Panc1 (cell line): Measurements from ENCODE around the gene ACIN1. TPM values are rescaled to one million over a fixed set of nuclear protein-coding genes. Genes with fewer than 3 reads are reported as not detected.

Source experiments
- ATAC-seq: fragments of 200-7000 bp; cut with Tn5 transposase; 2 replicates; pipeline ENCODE4 v1.9.1; 2020; ENCODE audit warnings: mild to moderate bottlenecking, moderate library complexity
- BruUV-seq: library from RNA; stranded (reverse); fragments of 400-500 nt; replicated peaks from 2 replicates; lab custom pipeline; 2021; lab: Mats Ljungman, UMichigan
- CTCF ChIA-PET: fragments of 300-600 bp; sonication (Branson Sonifier 250); formaldehyde crosslinking; loops from one replicate; lab custom pipeline; 2022; ENCODE audit warnings: antibody characterized with exemption; lab: Charles Lee
- POLR2A ChIA-PET: fragments of 300-600 bp; sonication (Branson Sonifier 250); formaldehyde crosslinking; loops from one replicate; lab custom pipeline; 2022; ENCODE audit warnings: antibody characterized with exemption; lab: Charles Lee
- DNase-seq: peaks from one replicate; pipeline ENCODE4 v3.0.0-alpha.2; 2010; ENCODE audit warnings: low read depth, low spot score
- H3K27ac ChIP-seq: 2 replicates; pipeline ENCODE4 v1.5.1; 2011; ENCODE audit warnings: mild to moderate bottlenecking, low read length, inconsistent platforms
- H3K27me3 ChIP-seq: fragments of 200-500 bp; sonication (Bioruptor generic); 2 replicates; pipeline ENCODE4 v1.6.0; 2014; ENCODE audit warnings: low read length, inconsistent platforms; ENCODE audit not compliant: control insufficient read depth, insufficient read depth
- H3K36me3 ChIP-seq: fragments of 200-500 bp; sonication (Bioruptor generic); 2 replicates; pipeline ENCODE4 v1.5.1; 2014; ENCODE audit warnings: inconsistent platforms, mild to moderate bottlenecking, low read length, moderate library complexity; ENCODE audit not compliant: control insufficient read depth, insufficient read depth
- H3K4me1 ChIP-seq: 2 replicates; pipeline ENCODE4 v1.5.1; 2011; ENCODE audit warnings: inconsistent platforms, mild to moderate bottlenecking, low read length, moderate library complexity; ENCODE audit not compliant: control insufficient read depth, insufficient read depth
- H3K4me3 ChIP-seq, 2 experiments: 2 replicates each; pipeline ENCODE4 v1.5.1; 2011 to 2012; ENCODE audit warnings: low read depth in 2 of 2, low read length in 2 of 2, mild to moderate bottlenecking in 2 of 2, inconsistent platforms in 1 of 2, moderate library complexity in 1 of 2
- H3K9me3 ChIP-seq: fragments of 200-500 bp; sonication (Bioruptor generic); 2 replicates; pipeline ENCODE4 v1.5.1; 2014; ENCODE audit warnings: low read depth, mild to moderate bottlenecking, inconsistent platforms, low read length, moderate library complexity; ENCODE audit not compliant: control insufficient read depth, insufficient read depth
- POLR2AphosphoS5 ChIP-seq: IDR thresholded peaks from 2 replicates; pipeline ENCODE4 v1.6.1; 2012; ENCODE audit warnings: mild to moderate bottlenecking, low read depth, low read length, moderate library complexity
- SIN3A ChIP-seq: IDR thresholded peaks from 2 replicates; pipeline ENCODE4 v1.6.1; 2012; ENCODE audit warnings: low read depth, mild to moderate bottlenecking, low read length, moderate library complexity, borderline replicate concordance; ENCODE audit not compliant: insufficient read depth
- TCF7L2 ChIP-seq: IDR thresholded peaks from 2 replicates; pipeline ENCODE4 v1.6.1; 2011; ENCODE audit warnings: mild to moderate bottlenecking, low read depth, low read length, inconsistent platforms
- in situ Hi-C: cut with HindIII; loops from 2 replicates; pipeline ENCODE4 v1.10.0; 2016; ENCODE audit warnings: low sequenced_read_pairs, low pct_unique_long_range_greater_than_20kb
- intact Hi-C: fragments of 100-400 bp; cut with micrococcal nuclease; formaldehyde crosslinking; loops from one replicate; pipeline ENCODE4 v1.10.0; 2022; ENCODE audit not compliant: unreplicated experiment
- total RNA-seq: library from RNA; stranded (reverse); gene quantifications from one replicate; pipeline ENCODE4 v1.2.1, GENCODE V29; 2021; ENCODE audit not compliant: unreplicated experiment
- TF ChIP-seq, protein P1 (sequence below), 2 experiments: IDR thresholded peaks; 2 replicates each; pipeline ENCODE4 v1.6.1; 2011 to 2012; ENCODE audit warnings: low read depth in 2 of 2, control low read depth in 1 of 2, low read length in 1 of 2, mild to moderate bottlenecking in 1 of 2, moderate library complexity in 1 of 2; ENCODE audit not compliant: insufficient read depth in 1 of 2
- TF ChIP-seq, protein P2 (sequence below): fragments of 450-650 bp; IDR thresholded peaks from 2 replicates; pipeline ENCODE4 v1.5.1; 2017; ENCODE audit warnings: mild to moderate bottlenecking

The ACIN1 gene
- total RNA-seq, 1 experiment from 2014 or later: 162 TPM

DNA sequence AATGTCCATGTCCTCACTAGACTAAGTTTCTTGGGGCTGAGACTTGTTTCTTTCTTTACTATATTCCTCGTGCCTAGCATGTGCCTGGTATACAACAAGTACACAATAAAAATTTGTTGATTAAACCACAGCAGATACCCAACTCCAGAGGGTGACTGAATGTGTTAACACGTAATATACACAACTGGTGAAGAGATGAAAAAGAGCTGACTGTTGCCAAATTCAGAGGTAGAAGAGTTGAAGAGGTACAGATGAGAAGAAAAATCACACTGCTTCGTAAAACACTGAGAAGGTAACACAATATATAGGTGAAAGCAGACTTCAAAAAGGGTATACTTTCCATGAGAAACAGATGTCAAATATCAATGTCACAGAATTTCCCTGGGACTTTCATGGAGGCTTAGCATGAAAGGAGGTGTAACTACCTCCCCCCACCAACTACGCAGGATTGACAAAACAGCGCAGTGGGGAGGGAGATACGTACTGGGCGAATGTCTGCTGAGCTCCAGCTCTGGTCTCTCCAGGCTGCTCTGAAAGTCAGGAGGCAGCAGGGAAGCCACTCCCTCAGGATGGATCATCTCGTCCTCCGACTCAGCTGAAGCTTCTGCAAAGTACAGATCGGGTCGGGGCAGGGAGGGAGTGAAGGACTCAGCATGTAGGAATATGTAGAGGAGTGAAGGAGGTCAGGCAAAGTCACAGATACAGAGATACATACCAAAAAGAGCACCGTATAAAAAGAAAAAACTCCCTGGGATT is 5.3 kb downstream of the ACIN1 start:
- in situ Hi-C loops: no loop called here
- Histone ChIP-seq H3K9me3 (no peaks in the 10 kb centered on the region), H3K27me3 (no peaks in the 10 kb centered on the region), H3K36me3 (peaks cover 56% of the 10 kb centered on the region), H3K4me1 (peaks cover 6% of the 10 kb centered on the region; the same call in 1 of the 2 replicates), H3K27ac (no peak overlapping the region), H3K4me3 (no peak overlapping the region)
- ATAC-seq: no peak
- no peak for DNase-seq
- CTCF ChIA-PET: no interaction called here
- no TSS peak for BruUV-seq
- intact Hi-C loops: no loop called here
- POLR2A ChIA-PET: no interaction called here
- no peak for TF ChIP-seq SIN3A
- no peak for TF ChIP-seq TCF7L2
- no peak for TF ChIP-seq POLR2AphosphoS5
- TF ChIP-seq, protein P1, sequence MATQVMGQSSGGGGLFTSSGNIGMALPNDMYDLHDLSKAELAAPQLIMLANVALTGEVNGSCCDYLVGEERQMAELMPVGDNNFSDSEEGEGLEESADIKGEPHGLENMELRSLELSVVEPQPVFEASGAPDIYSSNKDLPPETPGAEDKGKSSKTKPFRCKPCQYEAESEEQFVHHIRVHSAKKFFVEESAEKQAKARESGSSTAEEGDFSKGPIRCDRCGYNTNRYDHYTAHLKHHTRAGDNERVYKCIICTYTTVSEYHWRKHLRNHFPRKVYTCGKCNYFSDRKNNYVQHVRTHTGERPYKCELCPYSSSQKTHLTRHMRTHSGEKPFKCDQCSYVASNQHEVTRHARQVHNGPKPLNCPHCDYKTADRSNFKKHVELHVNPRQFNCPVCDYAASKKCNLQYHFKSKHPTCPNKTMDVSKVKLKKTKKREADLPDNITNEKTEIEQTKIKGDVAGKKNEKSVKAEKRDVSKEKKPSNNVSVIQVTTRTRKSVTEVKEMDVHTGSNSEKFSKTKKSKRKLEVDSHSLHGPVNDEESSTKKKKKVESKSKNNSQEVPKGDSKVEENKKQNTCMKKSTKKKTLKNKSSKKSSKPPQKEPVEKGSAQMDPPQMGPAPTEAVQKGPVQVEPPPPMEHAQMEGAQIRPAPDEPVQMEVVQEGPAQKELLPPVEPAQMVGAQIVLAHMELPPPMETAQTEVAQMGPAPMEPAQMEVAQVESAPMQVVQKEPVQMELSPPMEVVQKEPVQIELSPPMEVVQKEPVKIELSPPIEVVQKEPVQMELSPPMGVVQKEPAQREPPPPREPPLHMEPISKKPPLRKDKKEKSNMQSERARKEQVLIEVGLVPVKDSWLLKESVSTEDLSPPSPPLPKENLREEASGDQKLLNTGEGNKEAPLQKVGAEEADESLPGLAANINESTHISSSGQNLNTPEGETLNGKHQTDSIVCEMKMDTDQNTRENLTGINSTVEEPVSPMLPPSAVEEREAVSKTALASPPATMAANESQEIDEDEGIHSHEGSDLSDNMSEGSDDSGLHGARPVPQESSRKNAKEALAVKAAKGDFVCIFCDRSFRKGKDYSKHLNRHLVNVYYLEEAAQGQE (IDR thresholded peaks at IDR 0.05; ENCODE audit: insufficient read depth in 1 of 2, low read depth in 2 of 2, low read length in 1 of 2): no peak
- TF ChIP-seq, protein P2, sequence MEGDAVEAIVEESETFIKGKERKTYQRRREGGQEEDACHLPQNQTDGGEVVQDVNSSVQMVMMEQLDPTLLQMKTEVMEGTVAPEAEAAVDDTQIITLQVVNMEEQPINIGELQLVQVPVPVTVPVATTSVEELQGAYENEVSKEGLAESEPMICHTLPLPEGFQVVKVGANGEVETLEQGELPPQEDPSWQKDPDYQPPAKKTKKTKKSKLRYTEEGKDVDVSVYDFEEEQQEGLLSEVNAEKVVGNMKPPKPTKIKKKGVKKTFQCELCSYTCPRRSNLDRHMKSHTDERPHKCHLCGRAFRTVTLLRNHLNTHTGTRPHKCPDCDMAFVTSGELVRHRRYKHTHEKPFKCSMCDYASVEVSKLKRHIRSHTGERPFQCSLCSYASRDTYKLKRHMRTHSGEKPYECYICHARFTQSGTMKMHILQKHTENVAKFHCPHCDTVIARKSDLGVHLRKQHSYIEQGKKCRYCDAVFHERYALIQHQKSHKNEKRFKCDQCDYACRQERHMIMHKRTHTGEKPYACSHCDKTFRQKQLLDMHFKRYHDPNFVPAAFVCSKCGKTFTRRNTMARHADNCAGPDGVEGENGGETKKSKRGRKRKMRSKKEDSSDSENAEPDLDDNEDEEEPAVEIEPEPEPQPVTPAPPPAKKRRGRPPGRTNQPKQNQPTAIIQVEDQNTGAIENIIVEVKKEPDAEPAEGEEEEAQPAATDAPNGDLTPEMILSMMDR: no peak

DNA sequence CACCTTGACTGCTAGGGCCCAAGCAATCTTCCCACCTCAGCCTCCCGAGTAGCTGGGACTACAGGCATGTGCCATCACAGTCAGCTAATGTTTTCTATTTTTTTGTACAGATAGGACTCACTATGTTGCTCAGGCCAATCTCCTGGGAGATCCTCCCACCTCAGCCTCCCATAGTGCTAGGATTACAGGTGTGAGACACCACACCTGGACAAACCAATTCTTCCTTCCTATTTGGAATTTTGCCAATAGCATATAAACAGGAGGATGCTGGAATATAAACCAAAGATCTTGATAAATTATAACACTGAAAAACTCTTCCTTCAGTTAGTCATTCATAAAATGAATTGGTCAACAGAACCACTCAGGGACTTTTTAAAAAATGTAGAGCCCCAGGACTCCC is 8.4 kb downstream of the ACIN1 start:
- ATAC-seq (no peak), DNase-seq (no peak)
- TF ChIP-seq SIN3A: no peak
- TF ChIP-seq, protein P2: no peak
- TF ChIP-seq POLR2AphosphoS5: no peak
- no peak for TF ChIP-seq TCF7L2
- TF ChIP-seq, protein P1 (IDR thresholded peaks at IDR 0.05; ENCODE audit: insufficient read depth in 1 of 2, low read depth in 2 of 2, low read length in 1 of 2): no peak
- ChIA-PET POLR2A (no interaction called here), CTCF (no interaction called here)
- peaks cover 41% of the 10 kb centered on the region for H3K36me3 ChIP-seq
- intact Hi-C loops: no loop called here
- no peaks in the 10 kb centered on the region for H3K27me3 ChIP-seq
- no peaks in the 10 kb centered on the region for H3K4me1 ChIP-seq
- in situ Hi-C loops: no loop called here
- BruUV-seq: no TSS peak
- H3K9me3 ChIP-seq: no peaks in the 10 kb centered on the region
- no peak overlapping the region for H3K4me3 ChIP-seq
- H3K27ac ChIP-seq: no peak overlapping the region
